ENCODE measurements around the gene FGF11.
"Not testable (repeated sequence)": the region's sequence is repeated elsewhere in the genome, so short reads cannot be mapped to it uniquely, and the experiment has no call there.

Gene FGF11

GRCh38 chr17:7474767-7475166, 35.5 kb downstream of the FGF11 start:
- in situ Hi-C loops (cut with MboI; ENCODE audit: low pct_unique_long_range_greater_than_20kb, low sequenced_read_pairs); DNase-seq: not testable (repeated sequence)

- DNase-seq: no peak
- in situ Hi-C loops (cut with MboI; ENCODE audit: low pct_unique_long_range_greater_than_20kb, low sequenced_read_pairs): no loop called here
Measured at GRCh38 chr17:7475764-7476422, 36.6 kb downstream of the FGF11 start.

GRCh38 chr17:7476494-7476893, 37.2 kb downstream of the FGF11 start:
- in situ Hi-C loops (cut with MboI; ENCODE audit: low pct_unique_long_range_greater_than_20kb, low sequenced_read_pairs): no loop called here
- no peak for DNase-seq

GRCh38 chr17:7476951-7477350, 37.6 kb downstream of the FGF11 start:
- no peak for DNase-seq
- in situ Hi-C loops (cut with MboI; ENCODE audit: low pct_unique_long_range_greater_than_20kb, low sequenced_read_pairs): no loop called here

- in situ Hi-C loops (cut with MboI; ENCODE audit: low pct_unique_long_range_greater_than_20kb, low sequenced_read_pairs): no loop called here
- peak; percentile 83 for DNase-seq
Measured at GRCh38 chr17:7477392-7478275, 38.3 kb downstream of the FGF11 start.

GRCh38 chr17:7478276-7479212, 39.2 kb downstream of the FGF11 start:
- in situ Hi-C loops (cut with MboI; ENCODE audit: low pct_unique_long_range_greater_than_20kb, low sequenced_read_pairs): no loop called here
- peak; percentile 44 for DNase-seq

- peak; percentile 55 for DNase-seq
- in situ Hi-C loops (cut with MboI; ENCODE audit: low pct_unique_long_range_greater_than_20kb, low sequenced_read_pairs): no loop called here
Measured at GRCh38 chr17:7479213-7480088, 40.1 kb downstream of the FGF11 start, which contains the start of gene ZBTB4. ZBTB4 (minus strand) TSS chr17:7479631; CDS start chr17:7466801, 12,830 bp downstream.

- in situ Hi-C loops (cut with MboI; ENCODE audit: low pct_unique_long_range_greater_than_20kb, low sequenced_read_pairs): no loop called here
- no peak for DNase-seq
Measured at GRCh38 chr17:7480089-7480384, 40.7 kb downstream of the FGF11 start.

- DNase-seq; in situ Hi-C loops (cut with MboI; ENCODE audit: low pct_unique_long_range_greater_than_20kb, low sequenced_read_pairs): not testable (repeated sequence)
Measured at GRCh38 chr17:7481275-7481674, 42.0 kb downstream of the FGF11 start, which contains the start of gene SLC35G6. SLC35G6 (plus strand) TSS chr17:7481446; CDS start chr17:7481517, 71 bp downstream.

GRCh38 chr17:7481842-7482741, 42.8 kb downstream of the FGF11 start:
- in situ Hi-C loops (cut with MboI; ENCODE audit: low pct_unique_long_range_greater_than_20kb, low sequenced_read_pairs); DNase-seq: not testable (repeated sequence)

- in situ Hi-C loops (cut with MboI; ENCODE audit: low pct_unique_long_range_greater_than_20kb, low sequenced_read_pairs); DNase-seq: not testable (repeated sequence)
Measured at GRCh38 chr17:7482742-7483088, 43.4 kb downstream of the FGF11 start.

- in situ Hi-C loops (cut with MboI; ENCODE audit: low pct_unique_long_range_greater_than_20kb, low sequenced_read_pairs): no loop called here
Measured at GRCh38 chr17:7483255-7484066, 44.1 kb downstream of the FGF11 start.

GRCh38 chr17:7484067-7484918, 45.0 kb downstream of the FGF11 start, which contains the start of gene POLR2A:
POLR2A (plus strand) TSS chr17:7484366.
- in situ Hi-C loops (cut with MboI; ENCODE audit: low pct_unique_long_range_greater_than_20kb, low sequenced_read_pairs): no loop called here
- DNase-seq: peak; percentile 98

More at GRCh38 chr17:7483255-7484066, 44.1 kb downstream of the FGF11 start:
- peak; percentile 94 for DNase-seq

- DNase-seq: no peak
- in situ Hi-C loops (cut with MboI; ENCODE audit: low pct_unique_long_range_greater_than_20kb, low sequenced_read_pairs): no loop called here
Measured at GRCh38 chr17:7484919-7485377, 45.6 kb downstream of the FGF11 start.

- DNase-seq: no peak
- in situ Hi-C loops (cut with MboI; ENCODE audit: low pct_unique_long_range_greater_than_20kb, low sequenced_read_pairs): no loop called here
Measured at GRCh38 chr17:7486181-7486580, 46.9 kb downstream of the FGF11 start.

GRCh38 chr17:7490144-7490543, 50.8 kb downstream of the FGF11 start:
- in situ Hi-C loops (cut with MboI; ENCODE audit: low pct_unique_long_range_greater_than_20kb, low sequenced_read_pairs): no loop called here
- DNase-seq: no peak

Measured in KBM-7 (cell line).